IMR-90 (cell line): ENCODE data around the gene EML3. TPM values are rescaled to one million over a fixed set of nuclear protein-coding genes. Genes with fewer than 3 reads are reported as not detected.

Experiments used
- ATAC-seq: fragments of 200-7000 bp; cut with Tn5 transposase; 2 replicates; pipeline ENCODE4 v1.9.1; 2020; ENCODE audit warnings: low read depth, mild to moderate bottlenecking, moderate library complexity
- BruUV-seq: library from RNA; stranded (reverse); fragments of 400-500 nt; replicated peaks from 2 replicates; lab custom pipeline; 2021; lab: Mats Ljungman, UMichigan
- CTCF ChIA-PET: fragments of 300-600 bp; formaldehyde crosslinking; extraction: SDS; loops from one replicate; lab custom pipeline; 2021; ENCODE audit warnings: antibody characterized with exemption; lab: Yijun Ruan, JAX
- POLR2A ChIA-PET: fragments of 300-600 bp; sonication (Branson Sonifier 250); formaldehyde crosslinking; loops from one replicate; lab custom pipeline; 2022; ENCODE audit warnings: antibody characterized with exemption; ENCODE audit not compliant: unreplicated experiment; lab: Charles Lee
- DNase-seq: peaks from one replicate; pipeline ENCODE4 v3.0.0; 2013
- H2AFZ ChIP-seq: replicated peaks from 2 replicates; pipeline ENCODE3; 2013; ENCODE audit warnings: low read length, mild to moderate bottlenecking; ENCODE audit not compliant: poor library complexity
- H2AK5ac ChIP-seq: 2 replicates; pipeline ENCODE4 v1.6.1; 2013; ENCODE audit warnings: low read depth, low read length, inconsistent platforms
- H2AK9ac ChIP-seq: replicated peaks from 2 replicates; pipeline ENCODE3; 2013; ENCODE audit warnings: mild to moderate bottlenecking, low read depth, low read length, moderate library complexity; ENCODE audit not compliant: poor library complexity
- H2BK120ac ChIP-seq: 2 replicates; pipeline ENCODE4 v1.6.1; 2013; ENCODE audit warnings: low read depth, low read length, inconsistent platforms
- H2BK15ac ChIP-seq: 3 replicates; pipeline ENCODE4 v1.6.1; 2013; ENCODE audit warnings: low read depth, low read length, inconsistent platforms
- H2BK20ac ChIP-seq: 2 replicates; pipeline ENCODE4 v1.6.1; 2013; ENCODE audit warnings: low read depth, mild to moderate bottlenecking, inconsistent platforms, low read length, moderate library complexity
- H2BK5ac ChIP-seq: 2 replicates; pipeline ENCODE4 v1.6.1; 2013; ENCODE audit warnings: mild to moderate bottlenecking, low read depth, low read length, inconsistent platforms; ENCODE audit not compliant: poor library complexity, severe bottlenecking
- H3K14ac ChIP-seq: replicated peaks from 2 replicates; pipeline ENCODE4 v1.6.1; 2013; ENCODE audit warnings: low read depth, low read length, inconsistent platforms
- H3K18ac ChIP-seq: 2 replicates; pipeline ENCODE4 v1.6.1; 2013; ENCODE audit warnings: low read depth, low read length, control low read depth
- H3K23ac ChIP-seq: 2 replicates; pipeline ENCODE4 v1.6.1; 2013; ENCODE audit warnings: low read depth, low read length, inconsistent platforms
- H3K27ac ChIP-seq: 2 replicates; pipeline ENCODE4 v1.5.1; 2013; ENCODE audit warnings: mild to moderate bottlenecking, control low read depth, low read length; ENCODE audit not compliant: insufficient read depth
- H3K27me3 ChIP-seq: 2 replicates; pipeline ENCODE4 v1.6.1; 2013; ENCODE audit warnings: low read length; ENCODE audit not compliant: control insufficient read depth, insufficient read depth
- H3K36me3 ChIP-seq: 2 replicates; pipeline ENCODE4 v1.6.1; 2013; ENCODE audit warnings: low read length, mixed read lengths; ENCODE audit not compliant: control insufficient read depth, insufficient read depth
- H3K4ac ChIP-seq: 2 replicates; pipeline ENCODE4 v1.6.1; 2013; ENCODE audit warnings: low read depth, low read length, inconsistent platforms
- H3K4me1 ChIP-seq: 2 replicates; pipeline ENCODE4 v1.6.1; 2013; ENCODE audit warnings: low read length, mixed read lengths; ENCODE audit not compliant: control insufficient read depth, insufficient read depth
- H3K4me2 ChIP-seq: 2 replicates; pipeline ENCODE4 v1.6.1; 2013; ENCODE audit warnings: low read depth, mild to moderate bottlenecking, control low read depth, low read length, moderate library complexity
- H3K4me3 ChIP-seq: 2 replicates; pipeline ENCODE4 v1.5.1; 2013; ENCODE audit warnings: low read depth, mild to moderate bottlenecking, control low read depth, low read length, moderate library complexity; ENCODE audit not compliant: insufficient read depth
- H3K56ac ChIP-seq: 2 replicates; pipeline ENCODE4 v1.6.1; 2013; ENCODE audit warnings: low read length, inconsistent platforms; ENCODE audit not compliant: insufficient read depth; ENCODE audit errors: extremely low read depth
- H3K79me1 ChIP-seq, 2 experiments: 2 replicates each; pipeline ENCODE4 v1.6.1; 2013; ENCODE audit warnings: low read length in 2 of 2, inconsistent platforms in 1 of 2, low read depth in 1 of 2
- H3K9ac ChIP-seq: 2 replicates; pipeline ENCODE4 v1.6.1; 2013; ENCODE audit warnings: low read depth, low read length, control low read depth
- H3K9me1 ChIP-seq: 2 replicates; pipeline ENCODE4 v1.6.1; 2013; ENCODE audit warnings: low read length, inconsistent platforms; ENCODE audit not compliant: insufficient read depth
- H3K9me3 ChIP-seq: 2 replicates; pipeline ENCODE4 v1.6.1; 2013; ENCODE audit warnings: low read length; ENCODE audit not compliant: control insufficient read depth, insufficient read depth
- H4K20me1 ChIP-seq: 2 replicates; pipeline ENCODE4 v1.6.1; 2013; ENCODE audit warnings: low read length, inconsistent platforms; ENCODE audit not compliant: insufficient read depth
- H4K5ac ChIP-seq: 2 replicates; pipeline ENCODE4 v1.6.1; 2013; ENCODE audit warnings: mild to moderate bottlenecking, low read depth, low read length, control low read depth
- H4K8ac ChIP-seq, 2 experiments: 2 replicates each; pipeline ENCODE4 v1.6.1; 2013; ENCODE audit warnings: low read depth in 2 of 2, low read length in 2 of 2, control low read depth in 1 of 2, inconsistent platforms in 1 of 2
- H4K91ac ChIP-seq: 2 replicates; pipeline ENCODE4 v1.6.1; 2013; ENCODE audit warnings: low read depth, low read length, inconsistent platforms; ENCODE audit not compliant: insufficient read depth
- CHD1 ChIP-seq: IDR thresholded peaks from 2 replicates; pipeline ENCODE4 v1.6.1; 2012; ENCODE audit warnings: low read depth, low read length, improper control_type of control experiment
- WGBS, 2 experiments: methylation state at CpG; one replicate each; pipeline versions ENCODE4 v1.1.5 to v1.1.7; 2013; ENCODE audit warnings: missing lambda C conversion rate in 2 of 2; ENCODE audit not compliant: insufficient read length in 1 of 2; ENCODE audit errors: extremely low coverage in 2 of 2; 5-methylcytosine and 5-hydroxymethylcytosine counted together
- dilution Hi-C: fragments of 300-500 bp; cut with HindIII; formaldehyde crosslinking; loops from one replicate; pipeline ENCODE4 v1.14.3; 2018; ENCODE audit warnings: low sequenced_read_pairs; ENCODE audit not compliant: unreplicated experiment
- in situ Hi-C: fragments of 300-500 bp; cut with MboI; formaldehyde crosslinking; loops from 3 replicates; pipeline ENCODE4 v1.14.3; 2019; ENCODE audit warnings: low sequenced_read_pairs, inconsistent platforms, mixed read lengths
- intact Hi-C: fragments of 100-400 bp; cut with micrococcal nuclease; formaldehyde crosslinking; loops from 2 replicates; pipeline ENCODE4 v1.10.0; 2022
- polyA plus RNA-seq, 3 experiments: library from polyadenylated mRNA; depleted of rRNA; stranded (reverse); fragments of >200 nt; gene quantifications; 2 replicates each; pipeline ENCODE4 v1.2.3, GENCODE V29; 2012; ENCODE audit warnings: low replicate concordance in 1 of 3
- total RNA-seq: library from RNA; depleted of rRNA; stranded (reverse); fragments of >200 nt; gene quantifications from 2 replicates; pipeline ENCODE4 v1.2.3, GENCODE V29; 2012

The EML3 gene
- total and polyA plus RNA-seq, 2 of the 4 experiments (the other 2 are of a cell fraction), result 5.0 to 24.7 TPM

- Histone ChIP-seq H2BK20ac (no peak overlapping the region), H2BK120ac (no peak overlapping the region), H3K18ac (no peak overlapping the region), H3K9me3 (no peaks in the 10 kb centered on the region), H3K4me1 (peaks cover 3% of the 10 kb centered on the region; the same call in 1 of the 2 replicates), H2AK5ac (no peak overlapping the region), H3K79me1 (peaks cover 5 to 13% of the 10 kb centered on the region in 2 experiments; a peak in 2 of 4 replicates), H4K8ac (no peak overlapping the region), H2AFZ (no peak overlapping the region), H3K9me1 (peaks cover 5% of the 10 kb centered on the region), H3K27ac (no peak overlapping the region), H3K36me3 (peaks cover 31% of the 10 kb centered on the region), H4K91ac (no peak overlapping the region), H3K9ac (no peak overlapping the region), H2AK9ac (no peak overlapping the region), H3K56ac (no peak overlapping the region), H3K27me3 (no peaks in the 10 kb centered on the region), H4K5ac (no peak overlapping the region), H3K4me2 (no peak overlapping the region), H2BK5ac (no peak overlapping the region), H3K4ac (no peak overlapping the region), H4K20me1 (peaks cover 2% of the 10 kb centered on the region; the same call in 1 of the 2 replicates), H3K23ac (no peak overlapping the region), H3K14ac (no peak overlapping the region), H3K4me3 (no peak overlapping the region), H2BK15ac (no peak overlapping the region)
- dilution Hi-C loops, result no loop called here
- no CpG with 5 or more reads among the region's 6 CpGs for WGBS, 2 experiments
- CTCF ChIA-PET, result no interaction called here
- intact Hi-C loops, result no loop called here
- BruUV-seq, result no TSS peak
- ATAC-seq (no peak), DNase-seq (no peak)
- in situ Hi-C loops, result no loop called here
- POLR2A ChIA-PET, result interaction anchor here (0.5 kb wide), 1 partner anchor 19 kb away, joined by 3 read pairs; no protein-coding TSS in a partner anchor
- no peak for TF ChIP-seq CHD1
Observed at GRCh38 chr11:62605467-62605866, 7.1 kb downstream of the EML3 start.
